GM10266 (cell line): ENCODE data around the gene PRPH2.

Experiments used
- DNase-seq: peaks from one replicate; pipeline ENCODE4 v3.0.0; 2012; ENCODE audit errors: extremely low spot score
- TF ChIP-seq, protein P1 (sequence below): IDR thresholded peaks from 2 replicates; pipeline ENCODE4 v1.5.1; 2012; ENCODE audit warnings: mild to moderate bottlenecking, low read depth; ENCODE audit not compliant: control insufficient read depth, insufficient read depth; ENCODE audit errors: missing control alignments

Gene PRPH2

DNA sequence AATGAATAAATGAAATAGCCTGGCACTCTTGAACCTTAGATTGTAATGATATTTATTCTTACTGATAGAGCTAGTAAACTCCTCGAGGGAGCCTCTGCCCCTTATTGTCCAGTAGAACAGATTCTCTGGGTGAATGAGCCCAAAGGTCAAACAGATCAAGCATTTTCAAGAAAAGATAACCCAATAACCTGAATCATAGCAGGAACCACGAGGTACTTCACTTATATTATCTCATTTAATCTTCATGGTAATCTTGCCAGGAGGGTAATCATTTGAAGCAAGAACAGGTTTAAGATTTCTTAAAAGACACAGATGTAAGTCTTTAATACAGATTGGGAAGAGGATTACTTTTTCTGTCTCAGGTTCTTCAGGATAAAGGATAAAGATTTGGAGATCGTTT, 40.6 kb upstream of the PRPH2 start:
- TF ChIP-seq, protein P1, sequence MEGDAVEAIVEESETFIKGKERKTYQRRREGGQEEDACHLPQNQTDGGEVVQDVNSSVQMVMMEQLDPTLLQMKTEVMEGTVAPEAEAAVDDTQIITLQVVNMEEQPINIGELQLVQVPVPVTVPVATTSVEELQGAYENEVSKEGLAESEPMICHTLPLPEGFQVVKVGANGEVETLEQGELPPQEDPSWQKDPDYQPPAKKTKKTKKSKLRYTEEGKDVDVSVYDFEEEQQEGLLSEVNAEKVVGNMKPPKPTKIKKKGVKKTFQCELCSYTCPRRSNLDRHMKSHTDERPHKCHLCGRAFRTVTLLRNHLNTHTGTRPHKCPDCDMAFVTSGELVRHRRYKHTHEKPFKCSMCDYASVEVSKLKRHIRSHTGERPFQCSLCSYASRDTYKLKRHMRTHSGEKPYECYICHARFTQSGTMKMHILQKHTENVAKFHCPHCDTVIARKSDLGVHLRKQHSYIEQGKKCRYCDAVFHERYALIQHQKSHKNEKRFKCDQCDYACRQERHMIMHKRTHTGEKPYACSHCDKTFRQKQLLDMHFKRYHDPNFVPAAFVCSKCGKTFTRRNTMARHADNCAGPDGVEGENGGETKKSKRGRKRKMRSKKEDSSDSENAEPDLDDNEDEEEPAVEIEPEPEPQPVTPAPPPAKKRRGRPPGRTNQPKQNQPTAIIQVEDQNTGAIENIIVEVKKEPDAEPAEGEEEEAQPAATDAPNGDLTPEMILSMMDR = no peak
- DNase-seq = no peak

GRCh38 chr6:42762426-42762859, 40.0 kb upstream of the PRPH2 start:
- DNase-seq = no peak
- TF ChIP-seq, protein P1 = no peak

- DNase-seq = no peak
- TF ChIP-seq, protein P1 = no peak
Observed at GRCh38 chr6:42761287-42762067, 39.1 kb upstream of the PRPH2 start.

- no peak for DNase-seq
- TF ChIP-seq, protein P1 = no peak
Observed at GRCh38 chr6:42758756-42759430, 36.5 kb upstream of the PRPH2 start.

GRCh38 chr6:42756722-42757121, 34.3 kb upstream of the PRPH2 start:
- TF ChIP-seq, protein P1 = no peak
- no peak for DNase-seq

DNA sequence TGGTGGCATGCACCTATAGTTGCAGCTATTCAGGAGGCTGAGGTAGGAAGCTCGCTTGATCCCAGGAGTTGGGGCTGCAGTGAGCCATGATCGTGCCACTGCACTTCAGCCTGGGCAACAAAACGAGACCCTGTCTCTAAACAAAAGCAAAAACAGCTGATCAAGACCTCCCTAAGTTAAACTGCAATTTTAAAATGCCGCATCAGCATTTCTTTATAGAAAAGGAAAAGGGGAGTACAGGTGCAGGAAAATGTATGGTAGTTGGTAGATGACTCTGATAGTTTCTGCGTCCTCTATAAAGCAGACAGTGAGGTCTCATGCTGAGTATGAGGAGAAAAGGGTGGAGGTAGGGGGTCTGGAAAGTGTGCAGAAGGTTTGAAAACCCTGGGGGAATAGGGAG, 32.4 kb upstream of the PRPH2 start:
- no peak for DNase-seq
- TF ChIP-seq, protein P1 = no peak

GRCh38 chr6:42751055-42751454, 28.7 kb upstream of the PRPH2 start:
- DNase-seq = no peak
- TF ChIP-seq, protein P1 = no peak
